Measurements from ENCODE around the gene LVRN.

LVRN gene

GRCh38 chr5:116013207-116013785, 51.0 kb downstream of the LVRN start:
- H3K4me3 ChIP-seq (ENCODE audit: low read depth, low read length) = no peak overlapping the region
- H3K36me3 ChIP-seq = no peaks in the 10 kb centered on the region
- DNase-seq = no peak
- H3K27me3 ChIP-seq (ENCODE audit: insufficient read depth, low read depth, severe bottlenecking) = no peaks in the 10 kb centered on the region
- no peak overlapping the region for H3K27ac ChIP-seq
- no peak for TF ChIP-seq CTCF (IDR thresholded peaks at IDR 0.05; ENCODE audit: low read depth, low read length)
- no peaks in the 10 kb centered on the region for H3K9me3 ChIP-seq (ENCODE audit: severe bottlenecking)

- no peak for TF ChIP-seq CTCF (IDR thresholded peaks at IDR 0.05; ENCODE audit: low read depth, low read length)
- H3K4me3 ChIP-seq (ENCODE audit: low read depth, low read length) = no peak overlapping the region
- no peak for DNase-seq
- H3K9me3 ChIP-seq (ENCODE audit: severe bottlenecking) = no peaks in the 10 kb centered on the region
- H3K27ac ChIP-seq = no peak overlapping the region
- H3K27me3 ChIP-seq (ENCODE audit: insufficient read depth, low read depth, severe bottlenecking) = no peaks in the 10 kb centered on the region
- no peaks in the 10 kb centered on the region for H3K36me3 ChIP-seq
Measured at GRCh38 chr5:116013936-116014335, 51.7 kb downstream of the LVRN start.

- no peak for TF ChIP-seq CTCF (IDR thresholded peaks at IDR 0.05; ENCODE audit: low read depth, low read length)
- no peak overlapping the region for H3K4me3 ChIP-seq (ENCODE audit: low read depth, low read length)
- H3K27ac ChIP-seq = no peak overlapping the region
- H3K27me3 ChIP-seq (ENCODE audit: insufficient read depth, low read depth, severe bottlenecking) = no peaks in the 10 kb centered on the region
- no peak for DNase-seq
- H3K9me3 ChIP-seq (ENCODE audit: severe bottlenecking) = no peaks in the 10 kb centered on the region
- H3K36me3 ChIP-seq = no peaks in the 10 kb centered on the region
Measured at GRCh38 chr5:116023619-116024018, 61.3 kb downstream of the LVRN start.

- no peaks in the 10 kb centered on the region for H3K27me3 ChIP-seq (ENCODE audit: insufficient read depth, low read depth, severe bottlenecking)
- DNase-seq = no peak
- no peak for TF ChIP-seq CTCF (IDR thresholded peaks at IDR 0.05; ENCODE audit: low read depth, low read length)
- H3K9me3 ChIP-seq (ENCODE audit: severe bottlenecking) = no peaks in the 10 kb centered on the region
- H3K27ac ChIP-seq = no peak overlapping the region
- H3K36me3 ChIP-seq = no peaks in the 10 kb centered on the region
- no peak overlapping the region for H3K4me3 ChIP-seq (ENCODE audit: low read depth, low read length)
Measured at GRCh38 chr5:116025866-116026265, 63.6 kb downstream of the LVRN start.

GRCh38 chr5:116032094-116032517, 69.8 kb downstream of the LVRN start, which contains the start of gene ARL14EPL:
Gene ARL14EPL, plus strand, starts transcription at chr5:116032472. Its CDS starts 18,994 bp downstream, at chr5:116051466.
- DNase-seq = peak; percentile 14
- H3K36me3 ChIP-seq = no peaks in the 10 kb centered on the region
- TF ChIP-seq CTCF (IDR thresholded peaks at IDR 0.05; ENCODE audit: low read depth, low read length) = 0 out of 2 replicates have a peak, but pooled peaks have one; percentile 8
- no peak within 1 kb of the TSS for H3K27ac ChIP-seq
- H3K4me3 ChIP-seq (ENCODE audit: low read depth, low read length) = no peak within 1 kb of the TSS
- no peaks in the 10 kb centered on the region for H3K27me3 ChIP-seq (ENCODE audit: insufficient read depth, low read depth, severe bottlenecking)
- no peaks in the 10 kb centered on the region for H3K9me3 ChIP-seq (ENCODE audit: severe bottlenecking)

GRCh38 chr5:116032991-116033390, 70.7 kb downstream of the LVRN start:
- Histone ChIP-seq H3K27me3 (ENCODE audit: insufficient read depth, low read depth, severe bottlenecking) (no peaks in the 10 kb centered on the region), H3K36me3 (no peaks in the 10 kb centered on the region), H3K4me3 (ENCODE audit: low read depth, low read length) (no peak overlapping the region), H3K27ac (no peak overlapping the region), H3K9me3 (ENCODE audit: severe bottlenecking) (no peaks in the 10 kb centered on the region)
- TF ChIP-seq CTCF (IDR thresholded peaks at IDR 0.05; ENCODE audit: low read depth, low read length) = no peak
- no peak for DNase-seq
